Measurements from ENCODE around the gene SPDYA. TPM values are rescaled to one million over a fixed set of nuclear protein-coding genes. Genes with fewer than 3 reads are reported as not detected.
"Not testable (repeated sequence)": the region's sequence is repeated elsewhere in the genome, so short reads cannot be mapped to it uniquely, and the experiment has no call there.

SPDYA gene
- 0.19 and 0.33 TPM in 2 replicates for total RNA-seq (2014; rRNA removed; shearing (Covaris generic))
- polyA plus RNA-seq (2015; cell fraction: cytosol; rRNA removed): 0.05 TPM in 1 of 2 replicates, not detected in the other
- 0.19 and 0.36 TPM in 2 replicates for polyA plus RNA-seq (2015; cell fraction: nucleus; rRNA removed)

DNA sequence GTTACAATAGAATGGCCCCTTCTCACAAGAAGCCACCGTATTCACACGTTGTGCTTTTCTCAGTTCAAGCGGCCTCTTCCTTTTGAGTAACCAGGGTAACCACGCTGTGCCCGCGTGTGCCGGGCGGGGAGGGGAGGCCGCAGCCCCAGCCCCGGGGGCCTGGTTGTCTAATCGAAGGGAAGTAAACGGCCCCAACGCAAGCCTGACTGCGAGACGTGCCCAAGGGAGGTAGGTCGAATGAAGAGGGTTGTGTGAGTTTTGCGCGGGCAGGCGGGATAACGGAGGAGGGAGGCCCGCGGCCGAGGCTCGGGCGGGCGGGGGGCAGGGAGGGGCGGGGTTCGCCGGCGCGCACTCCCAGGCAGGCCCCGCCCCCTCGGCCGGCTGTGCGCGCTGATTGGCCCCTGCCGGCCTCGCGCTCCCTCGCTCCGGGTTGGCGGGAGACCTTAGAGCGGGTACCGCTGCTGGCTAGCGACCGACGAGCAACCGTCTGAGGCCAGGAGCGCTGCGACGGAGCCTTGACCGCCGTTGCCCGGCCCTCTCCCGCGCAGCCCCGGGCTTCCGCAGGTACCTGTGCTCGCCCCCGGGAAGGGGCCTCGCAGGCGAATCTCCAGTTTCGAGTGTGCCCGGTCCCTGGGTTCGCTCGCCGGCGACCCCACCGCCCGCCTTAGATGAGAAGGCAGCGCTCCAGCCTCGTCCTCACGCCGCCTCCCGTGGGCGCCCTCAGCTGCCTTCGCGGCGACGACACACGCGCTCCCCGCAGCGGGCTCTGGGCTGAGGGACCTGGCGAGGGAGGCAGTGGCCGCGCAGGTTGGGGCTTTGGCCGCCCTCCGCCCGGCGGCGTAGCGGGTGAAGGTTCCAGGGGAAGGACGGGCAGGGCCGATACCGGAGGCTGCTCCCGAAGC, at the start of gene SPDYA:
TSS of gene SPDYA (plus strand) at position 451 of the 902 bp plus-strand sequence. CDS start 5,181 bp downstream, outside the sequence.
- no peak for DNase-seq (ENCODE audit: low read depth)

DNA sequence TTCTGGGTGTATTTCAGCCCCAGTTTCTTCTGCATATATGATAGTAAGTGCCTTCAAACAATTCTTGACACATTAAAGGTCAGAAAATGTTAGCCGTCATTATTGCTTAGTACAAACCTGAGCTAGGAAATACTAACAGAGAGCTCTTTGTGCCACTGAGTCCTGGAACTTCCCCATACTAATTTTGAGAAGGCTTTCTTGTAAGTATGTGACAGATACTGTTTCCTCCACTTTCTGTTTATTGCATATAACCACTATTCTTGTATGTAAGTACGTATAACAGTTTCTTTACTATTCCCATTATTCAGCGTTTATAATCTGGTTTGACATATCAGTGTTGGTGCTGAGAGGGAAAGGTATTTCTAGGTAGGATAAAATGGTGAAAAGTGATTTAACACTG, 49.2 kb upstream of the SPDYA start:
- no peak for DNase-seq (ENCODE audit: low read depth)

DNA sequence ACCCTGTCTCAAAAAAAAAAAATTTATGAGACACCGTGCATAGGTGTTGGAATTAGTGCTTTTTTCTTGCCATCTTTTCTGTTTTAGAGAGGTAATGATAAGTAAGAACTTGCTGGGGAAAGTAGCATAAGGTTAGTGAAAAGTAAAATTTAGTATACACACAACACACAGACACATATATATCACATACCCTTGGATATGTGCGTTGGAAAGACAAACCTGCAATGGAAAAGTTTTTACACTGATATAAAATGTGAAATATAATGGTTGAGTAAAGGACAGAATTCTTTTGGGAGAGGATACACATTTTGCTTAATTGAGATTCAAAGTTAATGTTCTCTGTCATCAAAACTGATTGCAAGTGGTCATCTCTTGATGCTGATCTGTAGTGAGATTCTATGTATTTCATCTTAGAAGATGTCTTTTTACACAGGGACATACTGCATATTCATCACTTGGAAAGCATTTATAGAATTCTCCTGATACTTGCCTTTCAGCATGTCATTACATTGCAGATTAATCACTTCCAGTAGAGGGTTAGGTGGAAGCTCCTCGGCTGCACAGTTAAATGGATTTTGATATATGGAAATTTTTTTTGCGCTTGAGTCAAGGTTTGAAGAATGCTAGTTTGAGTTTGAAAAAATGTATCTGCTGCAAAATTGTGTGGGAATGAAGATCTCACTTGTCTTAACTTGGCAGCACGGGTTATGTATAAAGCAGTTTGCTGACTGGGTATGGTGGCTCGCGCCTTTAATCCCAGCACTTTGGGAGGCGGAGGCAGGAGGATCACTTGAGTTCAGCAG, 45.5 kb upstream of the SPDYA start:
- DNase-seq (ENCODE audit: low read depth): no peak

- no peak for DNase-seq (ENCODE audit: low read depth)
These were observed 44.6 kb upstream of the SPDYA start for GRCh38 chr2:28766070-28766469.

- DNase-seq (ENCODE audit: low read depth): no peak
These were observed 43.3 kb upstream of the SPDYA start for GRCh38 chr2:28767337-28767736.

DNA sequence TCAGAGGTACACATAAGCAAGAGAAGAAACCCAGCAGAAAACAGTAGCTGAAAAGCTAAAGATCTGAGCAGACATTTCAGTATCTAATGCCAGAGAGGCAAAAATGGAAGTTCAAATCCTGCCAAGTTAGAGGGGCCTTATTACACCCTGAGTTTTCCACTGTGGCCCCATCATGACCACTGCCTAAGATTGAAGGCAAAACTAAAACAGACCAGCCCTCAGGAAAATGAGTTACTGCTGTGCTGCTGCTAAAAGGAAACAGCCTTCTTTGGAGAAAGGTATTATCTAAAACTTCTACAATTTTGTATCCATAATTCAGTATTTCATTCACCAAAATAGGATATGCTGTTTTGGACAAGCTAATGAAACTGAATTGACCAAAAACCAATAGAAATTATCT, 42.2 kb upstream of the SPDYA start:
- DNase-seq (ENCODE audit: low read depth): no peak

- no peak for DNase-seq (ENCODE audit: low read depth)
These were observed 41.7 kb upstream of the SPDYA start for GRCh38 chr2:28768952-28769351.

DNA sequence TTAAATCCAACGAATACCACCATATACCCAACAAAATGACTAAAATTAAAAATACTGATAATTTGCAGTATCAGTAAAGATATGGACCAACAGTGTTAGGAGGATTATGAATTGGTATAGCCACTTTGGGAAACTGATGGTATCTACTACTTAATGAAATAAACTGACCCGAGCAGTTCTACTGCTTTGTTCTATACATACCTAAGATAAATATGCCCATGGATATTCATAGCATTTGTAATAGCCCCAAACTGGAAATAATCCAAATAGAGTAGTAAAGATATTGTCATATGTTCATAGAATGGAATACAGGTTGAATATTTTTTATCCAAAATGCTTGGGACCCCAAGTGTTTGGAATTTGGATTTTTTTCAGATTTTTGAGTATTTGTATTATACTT, 38.3 kb upstream of the SPDYA start:
- DNase-seq (ENCODE audit: low read depth): no peak

DNA sequence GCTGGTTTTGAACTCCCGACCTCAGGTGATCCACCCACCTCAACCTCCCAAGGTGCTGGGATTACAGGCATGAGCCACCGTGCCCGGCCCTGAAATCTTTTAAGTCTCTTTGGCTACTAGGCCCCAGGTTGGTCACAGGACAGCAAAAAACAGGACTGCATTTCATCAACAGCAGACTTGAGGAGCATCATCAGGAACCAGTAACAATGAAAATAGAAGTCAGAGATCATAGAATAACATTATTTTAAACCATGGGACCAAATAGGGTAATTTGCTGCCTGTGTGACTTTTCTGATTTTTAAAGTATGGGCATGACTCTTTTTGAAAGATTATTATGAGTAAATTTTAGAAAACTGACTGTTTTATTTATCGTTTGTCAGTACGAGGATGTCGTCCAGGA, 34.2 kb upstream of the SPDYA start:
- no peak for DNase-seq (ENCODE audit: low read depth)

DNA sequence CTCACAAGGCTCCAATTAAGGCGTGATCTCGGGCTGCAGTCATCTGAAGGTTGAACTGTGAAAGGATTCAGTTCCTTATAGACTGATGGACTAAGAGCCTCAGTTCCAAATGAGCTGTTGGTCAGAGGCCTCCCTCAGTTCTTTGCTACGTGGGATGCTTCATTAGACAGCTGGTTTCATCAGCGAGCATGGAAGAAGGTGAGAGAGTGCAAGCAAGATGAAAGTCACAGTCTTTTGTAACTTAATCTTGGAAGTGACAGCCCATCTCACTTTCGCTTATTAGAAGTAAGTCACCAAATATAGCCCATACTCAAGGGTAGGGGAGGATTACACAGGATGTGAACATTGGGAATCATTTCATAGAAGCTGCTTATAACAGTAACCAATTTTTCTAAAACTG, 32.2 kb upstream of the SPDYA start:
- DNase-seq (ENCODE audit: low read depth): no peak

GRCh38 chr2:28779001-28779400, 31.6 kb upstream of the SPDYA start:
- DNase-seq (ENCODE audit: low read depth): no peak

- DNase-seq (ENCODE audit: low read depth): no peak
These were observed 30.1 kb upstream of the SPDYA start for GRCh38 chr2:28780496-28780895.

DNA sequence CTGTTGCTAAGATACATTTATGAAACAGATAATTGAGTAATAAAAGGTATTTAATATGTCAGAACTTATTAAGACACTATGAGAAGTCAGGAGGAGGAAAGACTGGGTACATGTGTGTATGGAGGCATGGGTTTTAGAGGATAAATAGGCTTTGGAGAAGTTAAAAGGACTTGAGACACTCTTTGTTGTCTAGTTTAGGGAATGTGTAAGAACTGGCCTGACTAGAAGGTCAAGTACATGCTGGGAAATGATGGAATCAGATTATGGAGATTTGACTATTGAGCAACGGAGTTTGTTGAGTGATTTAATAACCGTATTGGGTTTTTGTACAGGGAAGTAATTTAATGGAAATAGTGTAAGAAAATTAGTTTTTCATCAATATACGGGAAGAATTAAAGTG, 28.2 kb upstream of the SPDYA start:
- DNase-seq (ENCODE audit: low read depth): no peak

DNA sequence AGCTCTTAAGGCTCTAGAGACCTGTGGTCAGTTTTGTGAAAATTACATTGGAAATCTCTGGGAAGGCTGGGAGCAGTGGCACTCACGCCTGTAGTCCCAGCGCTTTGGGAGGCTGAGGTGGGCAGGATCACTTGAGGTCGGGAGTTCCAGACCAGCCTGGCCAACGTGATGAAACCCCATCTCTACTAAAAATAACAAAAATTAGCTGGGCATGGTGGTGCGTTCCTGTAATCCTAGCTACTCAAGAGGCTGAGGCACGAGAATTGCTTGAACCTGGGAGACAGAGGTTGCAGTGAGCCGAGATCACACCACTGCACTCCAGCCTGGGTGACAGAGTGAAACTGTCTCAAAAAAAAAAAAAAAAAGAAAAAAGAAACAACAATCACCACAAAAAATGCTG, 26.1 kb upstream of the SPDYA start:
- not testable (repeated sequence) for DNase-seq (ENCODE audit: low read depth)

DNA sequence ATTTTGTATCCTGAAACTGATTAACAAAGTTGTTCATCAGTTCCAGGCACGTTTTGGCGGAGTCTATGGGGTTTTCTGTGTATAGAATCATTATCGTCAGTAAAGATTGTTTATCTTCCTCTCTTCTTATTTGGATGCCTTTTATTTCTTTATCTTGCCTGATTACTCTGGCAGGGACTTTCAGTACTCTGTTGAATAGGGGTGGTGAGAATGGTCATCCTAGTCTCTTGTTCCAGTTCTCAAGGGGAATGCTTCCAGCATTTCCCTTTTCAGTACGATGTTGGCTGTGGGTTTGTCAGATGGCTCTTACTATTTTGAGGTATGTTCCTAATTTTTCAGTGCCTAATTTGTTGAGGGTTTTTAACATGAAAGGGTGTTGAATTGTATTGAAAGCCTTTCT, 14.0 kb upstream of the SPDYA start:
- DNase-seq (ENCODE audit: low read depth): no peak

DNA sequence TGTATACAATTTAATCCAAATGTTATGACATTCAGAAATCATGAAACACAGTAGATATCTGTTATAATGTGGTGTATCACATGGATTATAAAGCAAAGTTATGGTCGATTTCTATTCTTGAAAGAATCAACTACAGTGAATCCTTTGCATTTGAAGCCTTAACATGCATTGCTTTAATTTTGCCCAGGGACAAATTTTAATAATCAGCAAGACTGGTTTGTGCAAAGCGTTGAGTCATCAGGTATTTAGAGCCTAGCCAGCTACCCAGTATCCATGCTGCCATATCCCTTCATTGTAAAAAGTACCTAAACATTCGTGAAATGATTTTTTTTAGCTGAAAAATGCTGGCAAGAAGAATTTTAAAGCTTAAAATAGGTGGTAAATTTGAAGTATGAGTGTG, 8.9 kb upstream of the SPDYA start:
- no peak for DNase-seq (ENCODE audit: low read depth)

GRCh38 chr2:28802975-28803429, 7.6 kb upstream of the SPDYA start:
- no peak for DNase-seq (ENCODE audit: low read depth)

- no peak for DNase-seq (ENCODE audit: low read depth)
These were observed 707 bp upstream of the SPDYA start for GRCh38 chr2:28809927-28810326.

- DNase-seq (ENCODE audit: low read depth): no peak
These were observed 7.4 kb downstream of the SPDYA start for GRCh38 chr2:28818053-28818452.

GRCh38 chr2:28821295-28821958, 10.8 kb downstream of the SPDYA start:
- peak; percentile 74 for DNase-seq (ENCODE audit: low read depth)

- no peak for DNase-seq (ENCODE audit: low read depth)
These were observed 11.4 kb downstream of the SPDYA start for GRCh38 chr2:28822036-28822435.

DNA sequence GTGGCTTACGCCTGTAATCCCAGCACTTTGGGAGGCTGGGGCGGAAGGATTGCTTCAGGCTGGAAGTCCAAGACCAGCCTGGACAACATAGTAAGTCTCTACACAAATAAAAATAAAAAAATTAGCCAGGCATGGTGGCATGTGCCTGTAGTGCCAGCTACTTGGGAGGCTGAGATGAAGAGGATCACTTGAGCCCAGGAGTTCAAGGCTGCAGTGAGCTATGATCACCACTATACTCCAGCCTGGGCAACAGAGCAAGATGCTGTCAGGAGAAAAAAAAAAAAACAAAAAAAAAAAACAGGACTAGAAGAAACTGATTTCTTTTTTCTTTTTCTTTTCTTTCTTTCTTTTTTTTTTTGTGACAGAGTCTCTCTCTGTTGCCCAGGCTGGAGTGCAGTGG, 13.6 kb downstream of the SPDYA start:
- no peak for DNase-seq (ENCODE audit: low read depth)
